ENCODE measurements around the gene DPP8. TPM values are rescaled to one million over a fixed set of nuclear protein-coding genes. Genes with fewer than 3 reads are reported as not detected.

The DPP8 gene
- total RNA-seq, 1 donor from 2014 or later: 32.8 TPM

DNA sequence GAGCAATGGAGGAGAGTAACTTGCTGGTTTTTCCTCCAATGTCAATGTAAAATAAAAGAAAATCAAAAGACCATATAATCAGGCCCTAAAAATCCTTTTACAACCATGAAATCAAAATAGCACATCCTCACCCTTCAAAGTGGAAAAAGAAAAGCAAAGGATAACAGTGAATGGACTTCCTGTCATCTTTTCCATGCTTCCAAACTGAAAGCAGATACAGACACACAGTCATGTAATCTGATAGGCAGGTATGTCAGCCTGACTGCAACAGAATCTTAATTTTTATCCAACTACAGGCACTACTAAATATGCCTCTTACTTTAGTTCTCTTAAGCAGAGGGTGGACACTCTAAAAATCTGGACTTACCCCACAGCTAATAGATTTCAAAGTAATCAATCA lies 66.9 kb downstream of the DPP8 start:
- Histone ChIP-seq H3K9me3 (no peaks in the 10 kb centered on the region), H3K36me3 (peaks cover 93% of the 10 kb centered on the region), H3K27ac (no peak overlapping the region), H3K4me3 (no peak overlapping the region), H3K4me1 (no peaks in the 10 kb centered on the region), H3K27me3 (ENCODE audit: low read depth) (no peaks in the 10 kb centered on the region)
- ATAC-seq: no peak
- DNase-seq: no peak
- no peak for TF ChIP-seq CTCF (IDR thresholded peaks at IDR 0.05)
- intact Hi-C loops (cut with DNase I): no loop called here

DNA sequence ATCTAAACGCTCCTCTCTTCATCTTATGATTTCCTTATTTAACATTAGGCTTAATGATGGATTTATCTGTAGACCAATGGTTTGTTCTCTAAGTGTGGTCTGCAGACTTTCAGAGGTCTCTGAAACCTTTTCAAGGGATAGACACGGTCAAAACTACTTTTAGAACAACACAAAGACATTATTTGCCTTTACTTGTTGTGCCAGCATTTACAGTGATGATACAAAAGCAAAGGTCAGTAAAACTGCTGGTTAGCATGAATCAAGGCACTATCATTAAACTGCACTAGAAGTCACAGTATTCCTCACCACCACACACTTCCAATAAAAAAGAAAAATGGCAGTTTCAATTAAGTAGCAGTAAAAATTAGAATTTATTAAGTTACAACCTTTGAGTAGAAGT lies 70.3 kb downstream of the DPP8 start:
- Histone ChIP-seq H3K36me3 (peaks cover 90% of the 10 kb centered on the region), H3K27ac (no peak overlapping the region), H3K4me3 (no peak overlapping the region), H3K4me1 (no peaks in the 10 kb centered on the region), H3K9me3 (no peaks in the 10 kb centered on the region), H3K27me3 (ENCODE audit: low read depth) (no peaks in the 10 kb centered on the region)
- no peak for TF ChIP-seq CTCF (IDR thresholded peaks at IDR 0.05)
- ATAC-seq (no peak), DNase-seq (no peak)
- intact Hi-C loops (cut with DNase I): no loop called here

- Histone ChIP-seq H3K9me3 (no peaks in the 10 kb centered on the region), H3K27me3 (ENCODE audit: low read depth) (no peaks in the 10 kb centered on the region), H3K4me1 (no peaks in the 10 kb centered on the region), H3K4me3 (no peak overlapping the region), H3K36me3 (no peaks in the 10 kb centered on the region), H3K27ac (no peak overlapping the region)
- no peak for ATAC-seq
- DNase-seq: no peak
- intact Hi-C loops (cut with DNase I): no loop called here
- TF ChIP-seq CTCF (IDR thresholded peaks at IDR 0.05): no peak
Measured at GRCh38 chr15:65434201-65434600, 83.3 kb downstream of the DPP8 start.

DNA sequence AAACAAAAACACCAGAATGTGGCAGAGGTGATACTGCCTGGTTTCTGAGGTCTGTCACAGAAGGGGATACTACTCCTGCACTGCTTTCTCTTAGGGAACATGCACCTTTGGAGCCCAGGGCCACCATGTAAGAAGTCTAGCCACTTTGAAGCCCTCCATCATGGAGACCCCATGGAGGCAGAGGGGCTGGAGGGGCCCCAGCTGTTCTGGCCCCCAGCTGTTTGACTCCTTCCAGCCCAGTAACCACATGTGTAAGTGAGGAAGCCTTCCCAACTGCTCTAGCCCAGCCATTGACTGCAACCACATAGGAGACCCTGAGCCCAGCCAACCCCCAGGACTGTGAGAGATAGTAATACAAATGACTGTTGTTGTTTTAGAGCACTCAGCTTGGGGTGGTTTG lies 85.8 kb downstream of the DPP8 start:
- Histone ChIP-seq H3K36me3 (no peaks in the 10 kb centered on the region), H3K27me3 (ENCODE audit: low read depth) (no peaks in the 10 kb centered on the region), H3K9me3 (no peaks in the 10 kb centered on the region), H3K4me3 (no peak overlapping the region), H3K4me1 (no peaks in the 10 kb centered on the region), H3K27ac (no peak overlapping the region)
- intact Hi-C loops (cut with DNase I): no loop called here
- ATAC-seq: no peak
- DNase-seq: no peak
- no peak for TF ChIP-seq CTCF (IDR thresholded peaks at IDR 0.05)

DNA sequence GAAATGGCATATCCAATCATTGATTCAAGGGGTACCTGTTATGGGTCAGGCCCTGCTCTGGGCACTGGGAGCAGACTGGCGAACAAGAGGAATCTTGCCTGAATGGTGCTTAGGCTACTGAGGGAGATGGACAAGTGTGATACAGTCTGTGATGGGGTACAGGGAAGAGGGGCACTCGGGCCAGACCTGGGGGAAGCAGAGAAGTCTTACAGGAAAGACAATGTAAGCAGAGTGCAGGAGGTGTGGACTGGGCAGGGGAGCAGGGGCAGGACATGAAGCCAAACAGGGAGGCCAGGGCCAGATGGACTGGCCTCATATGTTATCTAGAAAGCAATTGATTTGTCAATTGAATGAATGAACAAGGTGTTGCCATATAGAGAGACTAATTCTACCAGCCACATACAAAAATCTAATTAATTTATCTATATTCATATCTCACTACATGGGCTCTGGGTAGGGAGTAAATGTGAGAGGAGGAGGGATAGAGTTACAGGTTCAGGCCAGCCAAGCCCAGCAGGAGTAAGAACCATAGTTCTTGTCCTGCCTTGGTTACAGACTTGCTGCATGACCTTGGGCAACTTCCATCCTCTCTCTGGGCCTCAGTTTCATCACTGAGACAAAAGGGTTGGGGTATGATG lies 91.2 kb downstream of the DPP8 start:
- ATAC-seq: no peak
- Histone ChIP-seq H3K9me3 (no peaks in the 10 kb centered on the region), H3K27me3 (ENCODE audit: low read depth) (peaks cover 12% of the 10 kb centered on the region), H3K27ac (no peak overlapping the region), H3K4me1 (peaks cover 9% of the 10 kb centered on the region), H3K4me3 (no peak overlapping the region), H3K36me3 (no peaks in the 10 kb centered on the region)
- no peak for DNase-seq
- no peak for TF ChIP-seq CTCF (IDR thresholded peaks at IDR 0.05)
- intact Hi-C loops (cut with DNase I): no loop called here
